ENCODE measurements around the gene MROH2A.
A peak's percentile ranks its signal among the peaks of the same experiment; 100 is the strongest.

MROH2A gene

DNA sequence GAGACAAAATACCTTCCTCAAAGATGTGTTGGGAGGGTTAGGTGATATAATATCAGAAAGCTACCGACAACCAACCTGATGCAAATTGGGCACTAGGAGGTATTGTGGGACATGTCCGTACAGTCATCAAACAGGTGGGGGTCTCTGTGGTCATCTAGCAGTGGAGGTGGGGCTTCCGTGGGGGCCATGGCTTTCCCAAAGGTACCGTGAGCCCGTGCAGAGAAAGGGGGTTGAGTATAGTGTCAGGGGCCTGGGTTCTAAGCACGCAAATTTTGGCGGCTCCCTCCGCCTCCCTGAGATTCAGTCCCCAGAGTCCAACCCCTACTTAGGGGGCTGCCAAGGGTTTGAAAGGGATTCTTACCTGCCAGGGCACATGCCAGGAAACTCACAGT lies 43.6 kb downstream of the MROH2A start:
- DNase-seq, result no peak

DNA sequence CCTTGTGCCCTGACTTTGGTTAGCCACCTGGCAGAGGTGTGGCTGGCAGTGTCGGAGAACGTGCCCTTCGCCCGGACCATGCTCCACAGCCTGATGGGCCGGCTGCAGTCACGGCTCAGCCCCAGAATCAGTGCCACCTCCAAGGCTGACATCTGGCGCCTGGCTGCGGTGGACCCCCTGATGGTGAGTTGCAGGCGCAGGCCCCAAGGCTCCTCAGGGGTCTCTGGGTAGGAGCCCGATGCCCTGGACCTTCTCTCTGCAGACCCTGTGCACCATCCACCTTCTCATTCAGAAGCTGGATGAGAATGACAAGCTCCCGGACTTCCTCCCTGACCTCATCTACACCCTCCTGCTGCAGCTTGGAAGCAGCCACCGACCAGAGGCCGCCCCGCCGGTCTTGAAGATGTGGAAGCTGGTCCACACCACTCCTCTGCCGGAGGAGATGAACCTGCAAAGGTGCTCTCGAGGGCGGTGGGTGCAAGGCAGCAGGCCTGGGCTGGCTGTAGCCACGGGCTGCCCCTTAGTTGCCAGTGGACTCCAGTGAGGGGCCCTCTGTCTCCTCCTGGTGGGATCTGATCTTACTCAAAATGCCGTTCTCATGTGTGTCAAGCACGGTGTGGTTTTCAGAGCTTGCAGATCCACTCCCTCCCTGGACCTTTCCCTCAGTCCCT lies 44.1 kb downstream of the MROH2A start:
- no peak for DNase-seq

GRCh38 chr2:233822781-233823730 lies 44.9 kb downstream of the MROH2A start:
- peak; percentile 25 to 27 for DNase-seq

DNA sequence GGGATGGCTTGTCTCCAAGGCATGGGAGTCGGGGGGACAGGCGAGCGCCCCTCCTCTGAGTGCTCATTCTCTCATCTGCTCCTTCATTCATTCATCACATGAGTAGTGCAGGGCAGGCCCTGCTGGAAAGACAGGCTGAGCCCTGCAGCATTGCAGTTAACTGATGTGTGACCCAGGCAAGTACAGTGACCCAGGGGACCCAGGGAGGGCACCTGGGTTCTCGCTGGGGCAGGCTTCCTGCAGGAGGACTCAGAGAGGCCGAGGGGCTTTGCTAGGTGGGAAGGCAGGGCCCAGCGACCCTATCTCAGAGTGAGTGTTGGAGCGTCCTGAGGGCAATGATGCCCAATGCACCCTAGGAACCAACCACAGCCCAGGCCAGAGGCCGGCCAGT lies 45.6 kb downstream of the MROH2A start:
- DNase-seq, result no peak

GRCh38 chr2:233824373-233824772 lies 46.2 kb downstream of the MROH2A start:
- no peak for DNase-seq

DNA sequence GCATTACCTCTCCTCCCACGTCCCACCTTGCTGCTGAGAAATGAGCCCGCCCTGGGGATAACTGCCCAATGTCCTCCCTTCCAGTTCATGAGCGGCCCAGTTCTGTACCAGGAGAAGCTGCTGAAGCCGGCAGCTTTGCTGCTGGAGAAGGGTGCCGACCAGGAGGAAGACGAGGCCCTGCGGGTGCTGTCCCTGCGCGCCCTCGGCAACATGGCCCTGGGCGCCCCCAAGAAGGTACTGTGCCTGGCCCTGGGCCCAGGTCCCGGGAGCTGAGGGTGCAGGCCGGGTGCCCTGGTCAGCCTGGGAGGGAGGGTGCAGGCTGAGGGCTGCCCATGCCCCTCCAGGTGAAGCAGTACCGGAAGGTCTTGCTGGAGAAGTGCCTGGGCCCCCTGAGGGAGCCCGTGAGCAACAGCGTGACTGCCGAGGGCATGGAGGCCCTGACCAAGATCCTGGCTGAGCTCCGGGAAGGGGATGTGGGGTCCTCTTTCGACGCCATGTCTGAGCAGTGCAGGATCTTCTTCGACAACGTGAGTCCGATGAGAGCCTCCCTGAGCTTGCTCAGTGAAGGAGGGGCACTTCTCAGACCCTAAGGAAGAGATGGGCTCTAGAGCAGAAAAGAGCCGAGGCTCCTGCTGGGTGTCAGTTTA lies 50.5 kb downstream of the MROH2A start:
- DNase-seq, result no peak

DNA sequence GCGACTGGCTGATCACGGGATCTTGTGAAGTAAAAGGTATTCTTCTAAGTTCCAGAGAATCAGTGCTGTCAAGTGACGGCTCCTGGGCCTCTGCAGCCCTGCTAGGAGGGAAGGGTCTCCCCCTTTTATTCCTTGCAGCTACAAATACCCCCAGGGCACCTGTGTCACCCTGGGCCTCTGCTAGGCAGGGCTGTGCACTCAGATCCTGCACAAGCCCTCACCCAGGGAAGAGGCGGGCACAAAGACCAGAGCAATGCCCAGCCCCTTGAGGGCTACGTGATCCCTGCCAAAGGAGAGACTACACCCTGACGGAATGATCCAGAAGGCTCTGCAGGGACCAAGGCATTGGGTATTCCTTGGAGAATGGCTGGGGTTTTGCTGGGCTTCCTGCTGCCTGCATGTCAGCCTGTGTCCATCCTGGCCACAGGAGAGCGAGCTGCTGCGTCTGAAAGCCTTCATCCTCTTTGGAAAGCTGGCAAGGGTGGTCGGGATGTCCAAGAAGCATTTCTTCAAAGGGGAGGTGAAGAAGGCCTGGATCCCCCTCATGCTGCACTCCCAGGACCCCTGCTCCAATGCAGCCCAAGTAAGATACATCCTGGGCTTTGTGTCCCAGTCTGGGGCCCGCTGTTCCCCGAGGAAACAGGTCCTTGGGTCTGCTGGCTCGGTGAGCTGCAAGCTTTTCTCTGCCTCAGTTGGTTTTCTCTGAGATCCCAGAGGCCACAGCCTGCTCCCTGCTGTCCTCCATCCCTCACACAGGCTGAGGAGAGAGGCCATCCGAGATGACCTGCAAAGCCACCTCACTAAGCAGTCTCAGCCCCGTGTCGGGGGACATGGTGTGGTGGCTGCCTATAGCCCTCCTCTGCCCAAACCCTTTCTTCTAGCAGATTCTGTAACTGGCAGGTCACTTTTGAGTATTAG lies 51.3 kb downstream of the MROH2A start:
- DNase-seq, result no peak

DNA sequence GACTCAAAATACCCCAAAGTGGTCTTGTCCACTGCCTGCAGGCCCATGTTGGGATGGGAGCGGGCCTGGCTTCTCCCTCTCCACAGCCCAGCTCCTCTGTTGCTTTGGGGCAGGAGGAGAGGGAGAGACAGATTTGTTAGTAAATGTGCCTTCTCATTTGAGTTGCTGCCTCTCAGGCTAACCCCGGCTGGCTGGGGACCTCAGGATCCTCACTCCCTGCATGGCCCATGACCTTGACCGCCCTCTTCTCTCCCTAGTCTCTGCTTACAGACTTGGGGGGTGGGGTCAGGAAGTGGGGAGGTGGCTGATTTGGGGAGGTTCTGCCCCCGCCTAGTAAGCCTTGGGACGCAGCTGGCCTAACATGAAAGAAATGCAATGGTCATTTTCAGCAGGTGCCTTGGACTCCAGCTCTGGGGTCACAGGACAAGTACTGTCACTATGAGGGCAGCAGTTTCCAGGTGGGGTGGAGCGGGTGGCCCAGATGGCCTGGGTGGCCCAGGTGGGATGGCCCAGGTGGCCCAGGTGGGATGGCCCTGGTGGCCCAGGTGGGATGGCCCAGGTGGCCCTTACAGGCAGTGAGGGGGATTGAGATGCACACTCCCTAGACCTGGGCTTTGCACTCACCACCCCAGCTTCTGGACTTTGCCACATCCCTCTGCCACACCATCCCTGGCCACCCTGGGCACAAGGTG lies 52.1 kb downstream of the MROH2A start:
- DNase-seq, result no peak

- DNase-seq, result no peak
Measured at GRCh38 chr2:233831011-233831721, 53.0 kb downstream of the MROH2A start.

DNA sequence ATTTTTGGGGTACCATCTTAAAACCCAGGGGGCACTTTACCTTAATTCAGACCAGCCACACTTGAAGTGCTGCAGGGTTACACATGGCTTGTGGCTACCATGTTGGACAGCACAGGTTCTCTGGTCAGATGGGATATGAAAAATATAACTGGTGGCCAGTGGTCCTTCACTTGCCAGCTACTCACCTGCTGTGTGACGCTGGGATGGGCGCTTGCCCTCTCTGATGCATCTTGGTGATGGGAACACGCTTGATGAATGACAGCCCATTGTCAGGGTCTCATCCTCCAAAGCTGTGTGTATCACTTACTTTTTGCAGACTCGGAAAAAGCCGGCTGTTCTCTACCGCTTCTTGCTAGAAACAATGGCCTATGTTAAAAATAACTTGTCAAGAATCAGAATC lies 53.7 kb downstream of the MROH2A start:
- no peak for DNase-seq

GRCh38 chr2:233832414-233832813 lies 54.3 kb downstream of the MROH2A start:
- DNase-seq, result no peak

DNA sequence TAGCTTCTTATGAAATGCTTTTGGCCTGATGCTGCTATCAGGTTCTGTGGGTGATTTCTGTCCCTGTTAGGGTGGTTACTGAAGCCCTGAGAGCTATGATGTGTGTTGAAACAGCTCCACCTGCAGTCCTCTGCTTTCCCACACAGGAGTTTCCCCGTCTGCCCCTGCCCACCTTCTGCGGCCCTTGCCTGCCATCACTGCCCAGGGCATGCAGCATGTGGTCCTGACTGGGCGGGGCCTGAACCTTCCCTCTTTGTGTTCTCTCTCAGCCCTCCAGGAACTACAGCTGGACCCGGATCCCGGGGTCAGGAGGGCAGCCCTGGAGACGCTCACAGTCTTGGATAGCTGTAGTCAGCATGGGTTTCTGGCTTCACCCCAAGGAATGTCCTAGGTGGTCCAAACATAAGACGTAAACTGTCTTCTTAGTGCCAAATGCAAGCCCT lies 54.8 kb downstream of the MROH2A start:
- DNase-seq, result no peak

DNA sequence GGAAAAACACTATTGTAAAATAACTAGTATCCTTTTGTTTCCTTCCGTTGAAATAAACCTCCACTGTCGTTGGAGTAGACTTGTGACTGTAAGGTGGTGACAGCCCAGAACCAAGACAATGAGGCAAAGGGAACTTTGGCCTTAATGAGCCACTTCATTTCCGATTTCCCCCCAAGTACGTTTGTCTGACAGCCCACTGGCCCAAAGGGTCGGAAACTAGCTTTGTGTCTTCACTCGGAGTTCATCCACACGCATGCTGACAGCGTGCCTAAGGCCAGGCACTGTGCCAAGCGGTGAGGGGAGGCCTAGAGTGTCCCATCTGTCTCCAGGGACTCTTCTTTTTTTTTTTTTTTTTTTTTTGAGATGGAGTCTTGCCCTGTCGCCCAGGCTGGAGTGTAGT lies 55.2 kb downstream of the MROH2A start:
- no peak for DNase-seq

DNA sequence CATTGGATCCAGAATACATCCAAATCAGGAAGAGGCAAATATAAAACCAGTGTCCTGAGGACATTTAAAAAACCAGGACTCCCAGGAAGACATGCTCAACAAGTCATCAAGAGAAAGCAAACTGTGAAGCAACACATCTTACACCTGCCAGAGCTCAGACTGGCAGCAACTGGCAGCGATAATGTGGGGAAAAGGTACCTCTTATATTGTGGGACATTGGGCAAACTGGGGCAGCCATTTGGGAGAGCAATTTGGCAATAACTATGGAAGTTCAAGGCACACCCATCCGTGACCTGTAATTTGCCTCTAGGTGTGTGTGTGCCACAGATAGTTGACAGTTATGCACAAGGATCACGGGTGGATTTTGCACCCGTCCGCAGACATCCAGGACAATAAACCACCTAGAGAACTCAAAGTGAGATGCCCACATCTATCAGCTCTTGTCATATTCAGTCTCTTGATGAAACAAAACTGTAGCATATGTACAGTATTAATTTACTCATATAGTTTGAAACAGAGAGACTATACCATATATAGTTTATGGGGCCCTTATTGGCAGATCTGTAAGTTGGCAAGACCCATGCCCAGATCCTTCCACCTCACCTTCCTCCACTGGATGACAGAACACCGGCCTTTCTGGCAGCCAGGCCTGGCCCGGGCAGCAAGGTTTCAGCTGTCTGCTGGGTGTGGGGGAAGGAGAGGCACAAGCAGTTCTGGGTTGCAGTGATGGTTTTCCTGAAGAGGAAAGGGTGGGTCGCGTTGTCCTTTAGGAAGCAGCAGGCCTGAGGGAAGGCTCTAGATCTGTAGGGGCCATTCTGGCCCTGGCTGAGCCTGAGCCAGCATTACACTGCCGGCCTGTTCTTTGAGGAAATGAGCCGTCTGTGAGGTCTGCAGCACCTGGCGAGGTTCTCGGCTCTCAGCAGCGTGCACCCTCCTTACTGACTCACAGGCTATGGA lies 57.4 kb downstream of the MROH2A start:
- DNase-seq, result no peak

DNA sequence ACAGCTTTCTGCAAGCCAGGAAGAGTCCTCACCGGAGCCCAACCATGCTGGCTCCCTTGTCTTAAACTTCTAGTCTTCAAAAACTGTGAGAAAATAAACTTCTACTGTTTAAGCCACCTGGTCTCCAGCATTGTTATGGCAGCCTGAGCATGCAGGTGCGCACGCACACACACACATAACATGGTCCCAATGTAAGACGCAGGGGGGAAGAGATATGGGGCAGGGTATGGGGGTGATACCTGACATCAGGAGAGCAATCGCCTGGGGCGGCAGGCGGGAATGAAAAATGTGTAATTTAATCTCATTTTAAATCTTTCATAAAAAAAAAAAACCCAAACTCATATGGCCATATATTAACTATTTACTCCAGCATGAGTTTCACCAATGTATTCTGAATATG lies 58.2 kb downstream of the MROH2A start:
- DNase-seq, result no peak

- DNase-seq, result no peak
Measured at GRCh38 chr2:233837694-233838229, 59.6 kb downstream of the MROH2A start.

- no peak for DNase-seq
Measured at GRCh38 chr2:233838251-233838650, 60.1 kb downstream of the MROH2A start.

DNA sequence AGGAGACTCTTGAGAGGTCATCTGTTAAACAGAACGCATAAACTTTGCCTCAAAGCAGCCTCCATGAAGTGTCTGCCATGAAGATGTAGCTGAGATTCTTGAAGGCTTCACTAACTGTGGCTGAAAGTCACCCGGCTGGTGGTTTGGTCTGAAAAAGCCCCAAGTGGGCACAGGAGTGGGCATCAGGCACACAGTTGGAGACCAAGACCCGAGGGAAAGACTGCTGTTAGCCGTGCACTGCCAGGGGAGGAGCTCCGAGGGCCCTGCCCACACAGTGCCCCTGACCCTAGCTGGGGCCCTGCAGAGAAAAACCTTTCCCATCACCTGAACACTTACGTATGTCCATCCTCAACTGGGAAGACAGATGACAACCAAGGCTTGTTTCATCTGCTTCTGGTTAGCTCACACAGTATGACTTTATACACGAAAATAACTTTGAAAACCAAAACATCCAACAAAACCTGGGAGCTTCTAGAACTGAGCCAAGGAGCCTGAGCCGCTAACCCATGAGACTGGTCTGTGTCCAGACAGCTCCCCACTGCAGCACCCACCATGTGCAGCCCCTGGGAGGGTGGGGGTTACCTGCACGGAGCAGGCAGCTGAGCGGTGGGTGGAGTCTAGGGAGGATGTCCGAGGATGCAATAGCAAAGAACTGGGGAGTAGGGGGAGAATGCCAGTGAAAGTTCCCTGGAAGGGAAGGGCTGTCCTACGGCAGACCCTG lies 60.8 kb downstream of the MROH2A start:
- no peak for DNase-seq

GRCh38 chr2:233839447-233839820 lies 61.3 kb downstream of the MROH2A start:
- no peak for DNase-seq

Data from AML-193 (cell line).